ENCODE results near the gene CDH23. TPM values are rescaled to one million over a fixed set of nuclear protein-coding genes. Genes with fewer than 3 reads are reported as not detected.

The CDH23 gene
- total RNA-seq, 6 donors from 2014 or later = 4.7 to 29.3 (median 10.4) TPM

- no peak overlapping the region for H3K27ac ChIP-seq
- ATAC-seq (ENCODE audit: low FRiP score in 2 of 2) = no peak
- WGBS, 2 donors = 80 to 90% methylated on average over 2 to 6 of the region's 6 CpGs
These were observed 45.6 kb upstream of the CDH23 start for GRCh38 chr10:71351087-71351486.

GRCh38 chr10:71351628-71352319, 44.9 kb upstream of the CDH23 start:
- no peak for TF ChIP-seq EP300 (IDR thresholded peaks at IDR 0.05)
- DNase-seq (peak in 1 of 2 donors; percentile 29), ATAC-seq (ENCODE audit: low FRiP score in 2 of 2) (peak in 1 of 2 donors; percentile 50)
- no peaks in the 10 kb centered on the region for H3K9me3 ChIP-seq
- WGBS, 2 donors = 71 to 81% methylated on average over 8 to 14 of the region's 14 CpGs
- H3K36me3 ChIP-seq = peaks cover 0 to 17% (median 7%) of the 10 kb centered on the region in 4 donors
- H3K4me3 ChIP-seq = no peak overlapping the region
- H3K4me1 ChIP-seq = peaks cover 0 to 4% (median 0%) of the 10 kb centered on the region in 4 donors
- no peaks in the 10 kb centered on the region for H3K27me3 ChIP-seq
- H3K27ac ChIP-seq = no peak overlapping the region

More at GRCh38 chr10:71351087-71351486, 45.6 kb upstream of the CDH23 start:
- TF ChIP-seq EP300 (IDR thresholded peaks at IDR 0.05) (no peak), POLR2AphosphoS5 (IDR thresholded peaks at IDR 0.05) (no peak), CTCF (IDR thresholded peaks at IDR 0.05) (no peak), POLR2A (IDR thresholded peaks at IDR 0.05) (no peak)
- Histone ChIP-seq H3K4me1 (peaks cover 0 to 4% (median 0%) of the 10 kb centered on the region in 4 donors), H3K36me3 (peaks cover 0 to 10% (median 3%) of the 10 kb centered on the region in 4 donors), H3K27me3 (no peaks in the 10 kb centered on the region), H3K4me3 (no peak overlapping the region), H3K9me3 (no peaks in the 10 kb centered on the region)
- DNase-seq = peak in 1 of 2 donors; percentile 36

- WGBS, 2 donors = 72 to 80% methylated on average over 9 of the region's 9 CpGs
- Histone ChIP-seq H3K4me1 (peaks cover 0 to 4% (median 0%) of the 10 kb centered on the region in 4 donors), H3K36me3 (peaks cover 0 to 31% (median 16%) of the 10 kb centered on the region in 4 donors), H3K27ac (no peak overlapping the region), H3K9me3 (no peaks in the 10 kb centered on the region), H3K27me3 (no peaks in the 10 kb centered on the region), H3K4me3 (no peak overlapping the region)
- TF ChIP-seq CTCF (IDR thresholded peaks at IDR 0.05) (no peak), POLR2AphosphoS5 (IDR thresholded peaks at IDR 0.05) (no peak), POLR2A (IDR thresholded peaks at IDR 0.05) (no peak), EP300 (IDR thresholded peaks at IDR 0.05) (no peak)
- DNase-seq (no peak), ATAC-seq (ENCODE audit: low FRiP score in 2 of 2) (no peak)
These were observed 43.1 kb upstream of the CDH23 start for GRCh38 chr10:71353639-71354038.

- no peak overlapping the region for H3K4me3 ChIP-seq
- H3K27me3 ChIP-seq = no peaks in the 10 kb centered on the region
- 91 to 100% methylated on average over 5 to 7 of the region's 7 CpGs for WGBS, 2 donors
- DNase-seq = no peak
- no peak overlapping the region for H3K27ac ChIP-seq
- peaks cover 0 to 4% (median 0%) of the 10 kb centered on the region in 4 donors for H3K4me1 ChIP-seq
- ATAC-seq (ENCODE audit: low FRiP score in 2 of 2) = no peak
- H3K36me3 ChIP-seq = peaks cover 0 to 35% (median 17%) of the 10 kb centered on the region in 4 donors
- no peak for TF ChIP-seq POLR2A (IDR thresholded peaks at IDR 0.05)
- no peak for TF ChIP-seq POLR2AphosphoS5 (IDR thresholded peaks at IDR 0.05)
- TF ChIP-seq EP300 (IDR thresholded peaks at IDR 0.05) = no peak
- TF ChIP-seq CTCF (IDR thresholded peaks at IDR 0.05) = no peak
- H3K9me3 ChIP-seq = no peaks in the 10 kb centered on the region
These were observed 41.9 kb upstream of the CDH23 start for GRCh38 chr10:71354776-71355175.

GRCh38 chr10:71355886-71356285, 40.8 kb upstream of the CDH23 start:
- ATAC-seq (ENCODE audit: low FRiP score in 2 of 2) (no peak), DNase-seq (peak in 1 of 2 donors; percentile 71)
- Histone ChIP-seq H3K4me3 (no peak overlapping the region), H3K27me3 (no peaks in the 10 kb centered on the region), H3K4me1 (peaks cover 0 to 4% (median 0%) of the 10 kb centered on the region in 4 donors), H3K36me3 (peaks cover 0 to 35% (median 17%) of the 10 kb centered on the region in 4 donors), H3K27ac (no peak overlapping the region), H3K9me3 (no peaks in the 10 kb centered on the region)
- WGBS, 2 donors = 96% methylated on average over 12 of the region's 12 CpGs
- no peak for TF ChIP-seq POLR2A (IDR thresholded peaks at IDR 0.05)
- TF ChIP-seq CTCF (IDR thresholded peaks at IDR 0.05) = no peak
- TF ChIP-seq EP300 (IDR thresholded peaks at IDR 0.05) = no peak
- no peak for TF ChIP-seq POLR2AphosphoS5 (IDR thresholded peaks at IDR 0.05)

Measured in upper lobe of left lung (tissue), 6 donors.